ENCODE results near the gene FRMPD4. TPM values are rescaled to one million over a fixed set of nuclear protein-coding genes. Genes with fewer than 3 reads are reported as not detected.

FRMPD4 gene
- total and polyA plus RNA-seq, 2 experiments from 2014 or later: 0.19 to 0.80 TPM

GRCh38 chrX:12352922-12353321, 214.6 kb downstream of the FRMPD4 start:
- Mint-ChIP-seq H3K36me3 (ENCODE audit: low read depth) (no peaks in the 10 kb centered on the region), H3K27me3 (ENCODE audit: insufficient read depth, low read depth, poor library complexity) (peaks cover 1% of the 10 kb centered on the region), H3K4me3 (no peak overlapping the region), H3K27ac (no peak overlapping the region), H3K9me3 (no peaks in the 10 kb centered on the region), H3K4me1 (no peaks in the 10 kb centered on the region)
- Histone ChIP-seq H3K9me2 (ENCODE audit: insufficient read depth) (no peaks in the 10 kb centered on the region), H3K79me2 (replicated peaks; ENCODE audit: insufficient read depth) (no peaks in the 10 kb centered on the region), H3K27me3 (ENCODE audit: insufficient read depth) (no peaks in the 10 kb centered on the region), H3K4me1 (ENCODE audit: insufficient read depth) (no peaks in the 10 kb centered on the region), H3F3A (replicated peaks; ENCODE audit: low read depth) (no peaks in the 10 kb centered on the region), H2AFZ (no peak overlapping the region), H3K27ac (ENCODE audit: low read depth) (no peak overlapping the region), H3K36me3 (ENCODE audit: insufficient read depth) (no peaks in the 10 kb centered on the region), H4K20me1 (replicated peaks; ENCODE audit: insufficient read depth) (no peaks in the 10 kb centered on the region), H3K4me3 (no peak overlapping the region), H3K4me2 (no peak overlapping the region)
- ATAC-seq (peak; percentile 40; the same call in 1 of the 3 replicates), DNase-seq (ENCODE audit: low spot score) (peak; percentile 6)
- TF ChIP-seq REST (IDR thresholded peaks at IDR 0.05; ENCODE audit: unreplicated experiment) (peak; percentile 56), JUNB (IDR thresholded peaks at IDR 0.05; ENCODE audit: unreplicated experiment) (no peak)

- H3K4me1 Mint-ChIP-seq: no peaks in the 10 kb centered on the region
- TF ChIP-seq CREB1 (CRISPR knock-in tag; IDR thresholded peaks at IDR 0.05; ENCODE audit: low read depth): no peak
- no peak for TF ChIP-seq ETS1 (IDR thresholded peaks at IDR 0.05)
- TF ChIP-seq EZH2 (IDR thresholded peaks at IDR 0.05; ENCODE audit: low read depth, unreplicated experiment): no peak
- no peak for TF ChIP-seq ZNF114 (CRISPR knock-in tag; IDR thresholded peaks at IDR 0.05)
- DNase-seq (ENCODE audit: low spot score) (no peak), ATAC-seq (no peak)
- H4K20me1 ChIP-seq (replicated peaks; ENCODE audit: insufficient read depth): no peaks in the 10 kb centered on the region
- no peaks in the 10 kb centered on the region for H3F3A ChIP-seq (replicated peaks; ENCODE audit: low read depth)
- no peak overlapping the region for H2AFZ ChIP-seq
- H3K27ac ChIP-seq (ENCODE audit: low read depth): no peak overlapping the region
- H3K79me2 ChIP-seq (replicated peaks; ENCODE audit: insufficient read depth): no peaks in the 10 kb centered on the region
- H3K36me3 Mint-ChIP-seq (ENCODE audit: low read depth): no peaks in the 10 kb centered on the region
- no peaks in the 10 kb centered on the region for H3K9me3 Mint-ChIP-seq
- H3K4me3 ChIP-seq: no peak overlapping the region
- H3K36me3 ChIP-seq (ENCODE audit: insufficient read depth): no peaks in the 10 kb centered on the region
- no peak overlapping the region for H3K27ac Mint-ChIP-seq
- H3K27me3 ChIP-seq (ENCODE audit: insufficient read depth): no peaks in the 10 kb centered on the region
- H3K4me1 ChIP-seq (ENCODE audit: insufficient read depth): no peaks in the 10 kb centered on the region
- H3K4me3 Mint-ChIP-seq: no peak overlapping the region
- H3K4me2 ChIP-seq: no peak overlapping the region
- H3K9me2 ChIP-seq (ENCODE audit: insufficient read depth): no peaks in the 10 kb centered on the region
- peaks cover 3% of the 10 kb centered on the region for H3K27me3 Mint-ChIP-seq (ENCODE audit: insufficient read depth, low read depth, poor library complexity)
Measured at GRCh38 chrX:12360383-12360782, 222.1 kb downstream of the FRMPD4 start.

All from GM23338 (cell line).